IPS-15b (cell line): ENCODE data around the gene AP4E1.
"Not testable (repeated sequence)": the region's sequence is repeated elsewhere in the genome, so short reads cannot be mapped to it uniquely, and the experiment has no call there.

ENCODE experiments used
- H3K27me3 ChIP-seq: one replicate; pipeline ENCODE4 v1.6.1; 2013; ENCODE audit warnings: low read length; ENCODE audit not compliant: control insufficient read depth, insufficient read depth
- H3K36me3 ChIP-seq: one replicate; pipeline ENCODE4 v1.6.1; 2013; ENCODE audit warnings: low read length; ENCODE audit not compliant: control insufficient read depth, insufficient read depth
- H3K4me1 ChIP-seq: one replicate; pipeline ENCODE4 v1.6.1; 2013; ENCODE audit warnings: mild to moderate bottlenecking, low read length; ENCODE audit not compliant: control insufficient read depth, insufficient read depth
- H3K4me3 ChIP-seq: one replicate; pipeline ENCODE4 v1.5.1; 2013; ENCODE audit warnings: low read depth, low read length
- H3K9ac ChIP-seq: one replicate; pipeline ENCODE4 v1.6.1; 2013; ENCODE audit warnings: low read depth, mild to moderate bottlenecking, low read length
- H3K9me3 ChIP-seq: one replicate; pipeline ENCODE4 v1.6.1; 2013; ENCODE audit warnings: mild to moderate bottlenecking, low read length; ENCODE audit not compliant: control insufficient read depth, insufficient read depth

The AP4E1 gene

GRCh38 chr15:50908209-50909009 lies at the start of gene AP4E1:
TSS of gene AP4E1 (plus strand) at chr15:50908683. CDS start at chr15:50908779, 96 bp downstream.
- Histone ChIP-seq H3K9ac (peak within 1 kb of the TSS; percentile 62), H3K9me3 (no peaks in the 10 kb centered on the region), H3K36me3 (peaks cover 4% of the 10 kb centered on the region), H3K4me1 (peaks cover 2% of the 10 kb centered on the region), H3K27me3 (no peaks in the 10 kb centered on the region), H3K4me3 (peak within 1 kb of the TSS; percentile 87)

GRCh38 chr15:50860824-50861223 lies 47.7 kb upstream of the AP4E1 start:
- no peak overlapping the region for H3K9ac ChIP-seq
- no peak overlapping the region for H3K4me3 ChIP-seq
- H3K4me1 ChIP-seq = no peaks in the 10 kb centered on the region
- no peaks in the 10 kb centered on the region for H3K9me3 ChIP-seq
- no peaks in the 10 kb centered on the region for H3K27me3 ChIP-seq
- no peaks in the 10 kb centered on the region for H3K36me3 ChIP-seq

GRCh38 chr15:50862553-50862952 lies 45.9 kb upstream of the AP4E1 start:
- no peaks in the 10 kb centered on the region for H3K4me1 ChIP-seq

GRCh38 chr15:50864873-50865272 lies 43.6 kb upstream of the AP4E1 start:
- H3K36me3 ChIP-seq = no peaks in the 10 kb centered on the region

More at GRCh38 chr15:50862553-50862952, 45.9 kb upstream of the AP4E1 start:
- no peaks in the 10 kb centered on the region for H3K9me3 ChIP-seq
- H3K4me3 ChIP-seq = no peak overlapping the region
- no peak overlapping the region for H3K9ac ChIP-seq
- no peaks in the 10 kb centered on the region for H3K36me3 ChIP-seq
- H3K27me3 ChIP-seq = no peaks in the 10 kb centered on the region

GRCh38 chr15:50865515-50866353 lies 42.7 kb upstream of the AP4E1 start:
- no peaks in the 10 kb centered on the region for H3K9me3 ChIP-seq
- no peak overlapping the region for H3K4me3 ChIP-seq
- H3K9ac ChIP-seq = no peak overlapping the region

More at GRCh38 chr15:50864873-50865272, 43.6 kb upstream of the AP4E1 start:
- Histone ChIP-seq H3K9ac (no peak overlapping the region), H3K27me3 (no peaks in the 10 kb centered on the region), H3K4me3 (no peak overlapping the region), H3K9me3 (no peaks in the 10 kb centered on the region), H3K4me1 (no peaks in the 10 kb centered on the region)

GRCh38 chr15:50871832-50872231 lies 36.7 kb upstream of the AP4E1 start:
- H3K9ac ChIP-seq = no peak overlapping the region
- no peaks in the 10 kb centered on the region for H3K36me3 ChIP-seq
- no peaks in the 10 kb centered on the region for H3K27me3 ChIP-seq
- H3K4me1 ChIP-seq = no peaks in the 10 kb centered on the region
- no peaks in the 10 kb centered on the region for H3K9me3 ChIP-seq
- H3K4me3 ChIP-seq = no peak overlapping the region

More at GRCh38 chr15:50865515-50866353, 42.7 kb upstream of the AP4E1 start:
- H3K27me3 ChIP-seq = no peaks in the 10 kb centered on the region
- H3K36me3 ChIP-seq = no peaks in the 10 kb centered on the region
- no peaks in the 10 kb centered on the region for H3K4me1 ChIP-seq

- Histone ChIP-seq H3K9me3 (no peaks in the 10 kb centered on the region), H3K4me3 (no peak overlapping the region)
Observed at GRCh38 chr15:50872832-50873426, 35.6 kb upstream of the AP4E1 start.

GRCh38 chr15:50873935-50874361 lies 34.5 kb upstream of the AP4E1 start:
- peaks cover 3% of the 10 kb centered on the region for H3K4me1 ChIP-seq
- H3K36me3 ChIP-seq = no peaks in the 10 kb centered on the region
- H3K9me3 ChIP-seq = no peaks in the 10 kb centered on the region
- H3K4me3 ChIP-seq = no peak overlapping the region
- no peak overlapping the region for H3K9ac ChIP-seq
- no peaks in the 10 kb centered on the region for H3K27me3 ChIP-seq

More at GRCh38 chr15:50872832-50873426, 35.6 kb upstream of the AP4E1 start:
- no peak overlapping the region for H3K9ac ChIP-seq
- peaks cover 3% of the 10 kb centered on the region for H3K4me1 ChIP-seq
- no peaks in the 10 kb centered on the region for H3K27me3 ChIP-seq
- no peaks in the 10 kb centered on the region for H3K36me3 ChIP-seq

GRCh38 chr15:50875238-50875637 lies 33.2 kb upstream of the AP4E1 start:
- H3K9me3 ChIP-seq, H3K4me1 ChIP-seq, H3K9ac ChIP-seq, H3K4me3 ChIP-seq, H3K36me3 ChIP-seq, H3K27me3 ChIP-seq: not testable (repeated sequence)

- Histone ChIP-seq H3K9ac (no peak overlapping the region), H3K4me1 (peaks cover 3% of the 10 kb centered on the region), H3K27me3 (no peaks in the 10 kb centered on the region), H3K4me3 (no peak overlapping the region), H3K36me3 (no peaks in the 10 kb centered on the region), H3K9me3 (no peaks in the 10 kb centered on the region)
Observed at GRCh38 chr15:50876260-50876988, 32.1 kb upstream of the AP4E1 start.

GRCh38 chr15:50876989-50877360 lies 31.5 kb upstream of the AP4E1 start:
- no peak overlapping the region for H3K9ac ChIP-seq

More at GRCh38 chr15:50876989-50877360, 31.5 kb upstream of the AP4E1 start:
- no peaks in the 10 kb centered on the region for H3K36me3 ChIP-seq
- H3K4me3 ChIP-seq = no peak overlapping the region
- no peaks in the 10 kb centered on the region for H3K27me3 ChIP-seq
- H3K9me3 ChIP-seq = no peaks in the 10 kb centered on the region
- H3K4me1 ChIP-seq = peaks cover 3% of the 10 kb centered on the region
